ENCODE measurements around the gene NOM1. TPM values are rescaled to one million over a fixed set of nuclear protein-coding genes. Genes with fewer than 3 reads are reported as not detected.

Gene NOM1
- total RNA-seq, 1 donor from 2014 or later, result 17.6 TPM

- Histone ChIP-seq H3K27me3 (ENCODE audit: control insufficient read depth, insufficient read depth, low read length) (peaks cover 68% of the 10 kb centered on the region), H3K36me3 (ENCODE audit: control insufficient read depth, insufficient read depth, low read length) (no peaks in the 10 kb centered on the region), H3K4me3 (ENCODE audit: low read depth, low read length) (no peak overlapping the region)
- no peak for FAIRE-seq
- no peak for DNase-seq (ENCODE audit: low read depth)
- no peak for TF ChIP-seq CTCF (IDR thresholded peaks at IDR 0.05; ENCODE audit: insufficient read depth, low read length, severe bottlenecking)
Observed at GRCh38 chr7:157020514-157021070, 71.1 kb downstream of the NOM1 start.

GRCh38 chr7:157021071-157021870, 71.8 kb downstream of the NOM1 start:
- FAIRE-seq (no peak), DNase-seq (ENCODE audit: low read depth) (no peak)
- Histone ChIP-seq H3K27me3 (ENCODE audit: control insufficient read depth, insufficient read depth, low read length) (peaks cover 65% of the 10 kb centered on the region), H3K4me3 (ENCODE audit: low read depth, low read length) (no peak overlapping the region), H3K36me3 (ENCODE audit: control insufficient read depth, insufficient read depth, low read length) (no peaks in the 10 kb centered on the region)
- TF ChIP-seq CTCF (IDR thresholded peaks at IDR 0.05; ENCODE audit: insufficient read depth, low read length, severe bottlenecking), result no peak

GRCh38 chr7:157021871-157022680, 72.6 kb downstream of the NOM1 start:
- no peak for FAIRE-seq
- DNase-seq (ENCODE audit: low read depth), result no peak
- H3K36me3 ChIP-seq (ENCODE audit: control insufficient read depth, insufficient read depth, low read length), result no peaks in the 10 kb centered on the region
- H3K4me3 ChIP-seq (ENCODE audit: low read depth, low read length), result no peak overlapping the region
- H3K27me3 ChIP-seq (ENCODE audit: control insufficient read depth, insufficient read depth, low read length), result peaks cover 58% of the 10 kb centered on the region
- no peak for TF ChIP-seq CTCF (IDR thresholded peaks at IDR 0.05; ENCODE audit: insufficient read depth, low read length, severe bottlenecking)

Other genes starting within 250 kb of the NOM1 start
- gene LMBR1, start 56.5 kb upstream of the NOM1 start, total RNA-seq, result 73.7 and 79.6 TPM in 2 replicates
- gene MNX1, start 61.0 kb downstream of the NOM1 start, total RNA-seq, result 0.13 TPM in 1 of 2 replicates, not detected in the other
- 73.6 and 89.5 TPM in 2 replicates for gene UBE3C, start 189.2 kb downstream of the NOM1 start, total RNA-seq

Data from bronchial epithelial cell (primary cell).